ENCODE results near the gene ZFHX3. TPM values are rescaled to one million over a fixed set of nuclear protein-coding genes. Genes with fewer than 3 reads are reported as not detected.

Gene ZFHX3
- total and polyA plus RNA-seq, 10 of the 15 experiments (the other 5 are each of a cell fraction or from before 2014, with no cell fraction given): 0.68 to 8.6 (median 2.0) TPM

GRCh38 chr16:73026754-73027684, 20.9 kb downstream of the ZFHX3 start (continued):
- no peak for TF ChIP-seq NFYB (IDR thresholded peaks at IDR 0.05; ENCODE audit: insufficient read depth, low read depth, low read length)
- TF ChIP-seq ZNF592 (IDR thresholded peaks at IDR 0.05): no peak
- TF ChIP-seq ZNF274 (IDR thresholded peaks at IDR 0.05; ENCODE audit: insufficient read depth, insufficient read length): no peak
- no peak for TF ChIP-seq ZNF687 (IDR thresholded peaks at IDR 0.05)
- no peak for TF ChIP-seq TCF3 (IDR thresholded peaks at IDR 0.05; ENCODE audit: borderline replicate concordance, insufficient read depth, low read depth, low read length)
